ENCODE measurements around the gene UPP1. TPM values are rescaled to one million over a fixed set of nuclear protein-coding genes. Genes with fewer than 3 reads are reported as not detected.
A peak's percentile ranks its signal among the peaks of the same experiment; 100 is the strongest.
"Not testable (repeated sequence)": the region's sequence is repeated elsewhere in the genome, so short reads cannot be mapped to it uniquely, and the experiment has no call there.

The UPP1 gene
- polyA plus RNA-seq (2013, experiment 1 of 2; ENCODE audit: insufficient read length): 33.2 TPM
- polyA plus RNA-seq (2013, experiment 2 of 2; ENCODE audit: insufficient read length): 36.4 TPM

DNA sequence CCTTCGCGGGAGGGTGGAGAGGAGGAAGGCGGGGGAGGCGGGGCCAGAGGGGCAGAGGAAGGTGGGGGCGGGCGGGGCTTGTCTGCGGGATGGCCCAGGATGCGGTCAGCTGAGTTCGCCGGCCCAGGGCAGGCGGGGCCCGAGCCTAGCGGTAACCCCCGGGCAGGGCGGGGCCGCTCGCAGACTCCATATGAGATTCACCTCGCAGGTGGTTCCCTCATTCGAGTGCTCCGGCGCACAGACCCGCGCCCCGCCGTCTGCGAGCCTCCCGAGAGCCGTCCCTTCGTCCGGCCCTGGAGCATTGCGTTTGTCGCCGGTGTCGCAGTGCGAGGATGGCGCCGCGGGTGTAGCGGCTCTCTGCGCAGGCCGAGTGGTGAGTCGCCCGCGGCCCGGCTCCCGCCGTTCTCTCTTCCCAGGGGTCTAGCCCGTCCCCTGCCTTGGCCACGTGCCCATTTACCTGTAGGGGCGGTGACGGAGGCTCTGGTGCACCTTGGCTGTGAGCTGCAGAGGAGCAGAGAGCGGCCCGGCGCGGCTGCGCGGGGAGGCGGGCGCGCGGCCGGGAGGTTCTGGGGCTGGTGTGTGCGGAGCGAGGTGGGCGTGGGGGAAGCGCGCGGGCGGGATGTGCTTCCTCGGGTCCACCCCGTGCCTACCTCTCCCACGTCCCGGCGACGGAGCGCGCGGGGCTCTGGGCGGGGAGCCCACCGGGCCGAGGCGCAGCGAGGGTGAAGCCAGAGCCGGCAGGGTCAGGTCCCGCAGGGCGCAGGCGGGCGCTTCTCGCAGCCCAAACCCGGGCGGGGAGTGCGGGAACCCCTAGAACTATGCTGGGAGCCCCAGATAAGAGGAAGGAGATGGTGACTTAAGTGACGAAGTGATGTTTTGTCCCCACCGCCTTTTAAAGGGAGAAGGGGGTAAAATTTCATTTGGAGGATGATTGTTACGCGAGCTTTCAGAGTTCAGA lies at the start of gene UPP1:
UPP1 (plus strand) TSS at position 220 of the 958 bp plus-strand sequence. CDS start 5,519 bp downstream, outside the sequence.
- no peak for DNase-seq

DNA sequence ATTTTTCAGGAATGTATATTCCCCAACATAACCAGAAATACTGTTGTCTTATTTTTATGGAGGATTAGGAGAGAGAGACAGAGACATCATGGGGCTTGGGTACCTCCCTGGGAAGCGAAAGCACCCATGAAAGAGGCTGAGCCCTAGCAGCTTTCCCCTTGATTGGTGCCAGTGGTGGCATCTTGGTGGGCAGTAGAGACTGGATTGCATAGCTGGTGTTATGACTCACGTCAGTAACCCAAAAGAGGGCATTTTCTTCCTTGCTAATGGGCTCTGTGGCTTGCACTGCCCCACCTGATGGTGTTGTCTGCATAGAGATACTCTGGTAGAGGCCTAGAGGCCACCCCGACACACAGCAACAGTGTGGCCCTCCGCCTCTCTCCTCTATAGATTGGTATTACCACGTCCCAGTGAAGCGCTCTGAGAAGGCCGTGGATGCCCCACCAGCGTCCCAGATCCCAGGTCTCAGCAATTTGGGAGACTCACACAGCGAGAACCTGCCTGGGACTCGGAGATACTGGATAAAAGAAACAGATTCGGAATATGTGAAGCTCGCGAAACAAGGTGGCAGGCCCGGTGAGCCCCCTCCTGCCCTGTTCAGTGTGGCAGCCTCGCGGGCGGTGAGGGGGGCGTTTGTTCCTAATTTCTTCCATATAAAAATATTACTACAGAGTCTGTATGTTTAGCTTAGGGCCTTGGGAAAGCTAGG lies 48.0 kb upstream of the UPP1 start:
- peak; percentile 17 for DNase-seq

DNA sequence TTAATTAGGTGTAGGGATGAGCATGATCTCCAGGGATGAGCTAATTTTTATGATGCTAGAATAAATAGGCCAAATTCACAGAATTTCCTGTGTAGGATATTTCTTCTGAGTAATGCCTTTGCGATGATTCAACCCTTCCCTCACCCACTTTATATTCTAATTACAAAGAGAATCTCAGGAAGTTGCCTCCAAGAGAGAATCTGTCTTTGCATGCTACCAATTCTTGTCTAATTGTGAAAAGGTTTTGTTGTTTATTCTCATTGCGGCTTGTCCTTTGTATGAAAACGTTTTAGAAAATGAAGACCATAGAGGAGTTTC lies 47.5 kb upstream of the UPP1 start:
- peak; percentile 79 for DNase-seq

DNA sequence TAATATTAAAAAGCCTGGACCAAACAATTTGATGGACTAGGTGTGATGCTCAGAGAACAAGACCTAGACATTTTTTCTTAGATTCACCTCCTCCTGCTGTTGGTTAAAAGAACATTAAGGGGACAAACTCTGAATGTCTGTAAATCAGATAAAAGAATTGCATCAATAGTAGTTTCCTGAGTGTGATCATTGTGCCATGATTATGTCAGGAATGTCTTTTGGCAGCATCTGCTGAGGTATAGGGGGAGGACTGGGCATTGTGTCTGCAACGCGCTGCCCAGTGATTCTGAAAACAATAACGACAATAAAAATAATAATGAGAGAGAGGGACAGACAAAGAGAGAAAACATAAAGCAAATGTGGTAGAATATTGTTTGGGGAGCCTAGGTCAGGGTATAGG lies 46.8 kb upstream of the UPP1 start:
- peak; percentile 29 for DNase-seq

DNA sequence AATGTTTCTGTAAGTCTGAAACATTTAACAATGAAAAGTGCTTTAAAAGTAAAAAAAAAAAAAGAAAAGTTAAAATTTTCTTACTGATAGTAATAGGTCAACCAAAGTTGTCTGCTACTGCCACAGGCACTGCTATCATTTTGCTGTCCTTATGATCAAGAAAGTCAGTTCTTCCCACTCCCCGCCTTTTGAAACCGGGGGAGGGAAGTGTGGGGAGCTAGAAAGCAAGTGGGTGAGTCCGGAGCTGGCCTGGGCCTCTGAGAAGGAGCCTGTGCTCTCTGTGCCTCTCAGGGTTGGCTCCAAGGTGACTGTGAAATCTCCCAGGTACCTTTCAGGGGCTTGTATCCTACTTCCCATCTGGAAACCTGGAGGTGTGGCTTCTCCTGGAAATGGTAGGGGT lies 46.4 kb upstream of the UPP1 start:
- DNase-seq: no peak

DNA sequence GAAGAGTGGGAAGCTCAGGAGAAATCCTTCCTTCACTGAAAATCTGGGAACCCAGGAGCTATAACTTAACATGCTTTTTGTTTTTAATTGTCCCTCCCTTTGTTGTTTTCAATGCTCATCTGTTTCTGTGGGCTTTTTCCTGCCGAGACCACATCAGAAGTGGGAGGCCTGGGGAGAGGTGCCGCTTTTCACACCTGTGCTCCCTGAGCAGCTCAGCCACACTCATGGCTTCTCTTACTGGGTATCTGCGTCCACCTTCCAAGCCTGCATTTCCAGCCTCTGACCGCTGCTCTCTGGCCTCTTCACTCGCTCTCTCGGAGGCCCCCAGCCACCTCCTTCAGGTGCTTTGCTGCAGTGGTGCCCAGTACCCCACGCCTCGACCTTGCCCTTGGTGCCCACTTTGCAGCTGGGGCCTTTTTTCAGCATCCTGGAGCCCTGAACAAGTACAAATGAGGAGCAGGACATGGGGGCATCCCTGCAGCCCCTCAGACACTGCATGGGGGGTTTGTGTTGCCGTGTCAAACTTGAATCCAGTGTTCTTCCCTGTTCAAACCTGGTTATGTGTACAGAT lies 43.8 kb upstream of the UPP1 start:
- no peak for DNase-seq

DNA sequence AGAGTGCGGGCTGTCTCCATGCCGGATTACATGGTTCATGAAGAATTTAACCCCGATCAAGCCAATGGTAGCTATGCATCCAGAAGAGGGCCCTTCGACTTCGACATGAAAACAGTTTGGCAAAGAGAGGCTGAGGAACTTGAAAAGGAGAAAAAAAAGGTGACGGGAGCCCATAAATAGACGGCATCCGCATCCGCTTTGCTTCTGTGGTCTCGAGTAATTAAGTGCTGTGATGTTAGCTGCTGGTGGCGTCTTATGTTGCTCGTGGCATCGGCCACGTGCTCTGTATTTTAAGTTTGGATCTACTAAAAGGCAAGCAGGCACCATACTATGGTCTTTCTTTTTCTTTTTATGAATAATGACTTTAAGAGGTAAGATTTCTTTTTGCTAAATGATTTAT lies 42.6 kb upstream of the UPP1 start:
- no peak for DNase-seq

DNA sequence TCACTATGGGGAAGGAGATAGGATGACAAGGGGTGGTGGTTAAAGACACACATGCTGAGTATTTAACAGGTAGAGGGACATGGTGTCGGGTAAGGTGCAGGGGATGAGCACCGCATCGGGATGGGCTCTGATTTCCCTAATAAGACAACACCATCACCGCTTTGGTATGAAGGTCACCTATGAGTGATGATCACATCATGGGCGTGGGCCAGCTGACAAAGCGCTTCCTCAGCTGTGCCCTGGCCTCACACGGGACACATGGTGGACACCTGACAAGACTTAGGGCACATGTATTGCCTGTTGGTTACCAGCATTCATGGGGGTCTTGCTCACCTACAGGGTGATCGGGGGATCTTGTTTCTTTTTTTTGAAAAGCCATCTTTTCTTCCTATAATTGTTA lies 41.0 kb upstream of the UPP1 start:
- DNase-seq: no peak

DNA sequence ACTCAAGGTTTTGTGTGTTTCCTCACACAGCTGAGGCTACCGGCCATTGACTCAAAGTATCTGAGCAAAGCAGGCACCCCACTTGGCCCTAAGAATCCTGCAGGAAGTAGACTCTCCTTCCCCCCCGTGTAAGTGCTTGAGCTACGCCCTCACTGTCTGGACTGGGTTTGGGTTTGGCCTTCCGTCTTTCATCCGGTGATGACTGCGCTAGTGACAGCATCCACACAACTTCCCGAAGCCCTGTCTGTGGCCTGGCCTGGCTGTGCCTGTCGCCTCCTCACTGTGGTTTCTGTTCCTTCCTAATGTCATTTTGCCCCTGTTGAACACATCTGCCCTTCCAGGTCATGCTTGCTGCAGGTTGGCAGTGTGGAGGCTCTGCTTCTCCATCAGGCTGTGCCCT lies 39.2 kb upstream of the UPP1 start:
- no peak for DNase-seq

DNA sequence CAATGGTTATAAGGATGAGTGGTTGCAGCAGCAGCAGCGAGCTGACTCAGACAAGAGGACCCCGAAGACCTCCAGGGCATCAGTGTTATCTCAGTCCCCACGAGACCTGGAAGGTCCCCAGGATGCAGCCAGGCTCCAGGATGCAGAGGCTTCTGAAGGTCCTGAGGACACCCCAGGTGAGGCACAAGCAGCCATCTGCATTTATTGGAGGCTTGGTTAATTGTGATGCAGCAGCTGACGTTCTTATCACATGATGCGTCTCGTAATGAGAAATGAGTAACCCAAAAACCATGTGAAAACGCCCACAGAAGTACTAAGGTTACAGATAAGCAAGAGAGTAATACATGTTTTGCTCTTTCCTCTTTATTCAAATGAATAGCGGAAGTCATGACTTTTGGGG lies 36.3 kb upstream of the UPP1 start:
- peak; percentile 4 for DNase-seq

DNA sequence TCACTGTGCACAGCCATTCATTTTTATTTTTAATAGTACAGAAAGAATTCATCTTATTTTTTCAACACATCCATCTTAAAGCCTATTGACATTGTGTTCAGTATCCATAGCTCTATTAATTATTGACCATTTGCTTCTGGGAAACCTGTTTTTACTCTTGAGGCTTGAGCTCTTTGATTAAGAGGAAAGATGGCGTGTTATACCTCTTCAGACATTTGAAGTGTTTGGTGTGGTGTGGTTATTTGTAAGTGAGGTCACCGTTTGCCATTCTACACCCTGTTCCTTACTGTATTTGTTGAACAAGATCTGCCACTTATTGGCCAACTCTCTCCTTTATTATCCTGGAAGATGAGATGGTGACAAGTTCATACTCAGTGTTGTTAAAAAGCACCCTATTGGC lies 35.3 kb upstream of the UPP1 start:
- no peak for DNase-seq

DNA sequence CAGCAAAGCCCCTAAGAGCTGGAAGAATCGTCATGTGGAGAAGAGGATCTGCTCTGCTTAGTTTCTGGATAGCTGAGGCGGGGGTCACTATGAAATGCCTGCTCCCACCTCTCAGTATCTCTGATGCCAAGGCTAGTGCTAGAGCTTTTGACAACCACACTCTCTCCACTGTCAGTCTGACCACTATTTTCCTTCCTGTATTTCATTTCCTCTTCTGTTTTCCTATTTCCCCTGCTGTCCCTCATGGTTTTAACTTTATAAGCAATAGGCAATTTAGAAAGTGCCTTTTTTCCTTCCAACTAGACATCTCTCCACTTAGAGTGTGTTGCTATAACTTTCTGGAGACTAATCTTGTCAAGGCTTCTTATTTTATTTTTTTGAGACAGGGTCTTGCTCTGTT lies 30.1 kb upstream of the UPP1 start:
- no peak for DNase-seq

DNA sequence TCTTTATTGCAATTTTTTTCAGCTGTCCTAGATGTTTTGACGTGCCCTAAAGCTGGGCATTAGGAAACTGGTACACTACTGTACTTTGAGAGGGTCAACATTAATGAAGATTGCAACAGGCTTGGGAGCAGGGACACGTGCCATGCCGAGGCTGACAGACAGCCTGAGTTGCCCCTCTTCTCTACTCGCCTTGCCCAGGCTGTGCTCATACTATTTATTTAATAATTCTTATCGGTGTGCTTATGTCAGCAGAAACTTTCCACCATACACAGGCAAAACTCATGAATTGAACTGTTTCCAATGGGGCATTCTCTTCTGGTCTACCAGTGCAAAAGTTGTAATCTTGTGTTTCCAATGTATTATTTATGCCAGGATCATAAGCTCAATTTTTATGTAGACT lies 29.4 kb upstream of the UPP1 start:
- DNase-seq: no peak

DNA sequence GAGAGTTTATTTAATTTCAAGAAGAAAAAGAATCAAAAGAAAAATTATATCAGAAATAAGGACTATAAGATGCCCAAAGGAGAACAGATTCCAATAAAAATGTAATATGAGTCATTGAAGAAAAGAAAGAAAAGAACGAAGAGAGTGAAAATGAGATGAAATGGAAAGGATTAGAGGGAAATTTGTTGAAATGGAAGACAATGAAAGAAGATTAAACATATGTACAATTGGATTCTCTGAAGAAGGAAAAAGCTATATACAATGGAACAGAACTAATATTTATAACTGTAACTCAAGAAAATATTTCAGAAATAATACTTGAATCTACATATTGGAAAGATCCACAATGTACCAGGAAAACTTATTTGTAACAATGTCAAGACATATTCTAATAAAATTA lies 25.1 kb upstream of the UPP1 start:
- DNase-seq: no peak

DNA sequence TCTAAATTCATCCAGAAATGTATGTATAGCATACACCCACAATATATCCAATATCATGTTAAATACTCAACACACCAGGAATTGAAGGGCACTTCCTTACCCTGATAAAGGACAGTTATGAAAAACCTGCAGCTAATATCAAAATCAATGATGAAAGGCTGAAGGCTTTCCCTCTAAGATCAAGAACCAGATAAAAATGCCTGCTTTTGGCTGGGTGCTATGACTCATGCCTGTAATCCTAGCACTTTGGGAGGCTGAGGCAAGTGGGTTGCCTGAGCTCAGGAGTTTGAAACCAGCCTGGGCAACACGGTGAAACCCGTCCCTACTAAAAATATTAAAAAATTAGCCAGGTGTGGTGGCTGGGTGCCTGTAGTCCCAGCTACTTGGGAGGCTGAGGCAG lies 21.6 kb upstream of the UPP1 start:
- DNase-seq: no peak

DNA sequence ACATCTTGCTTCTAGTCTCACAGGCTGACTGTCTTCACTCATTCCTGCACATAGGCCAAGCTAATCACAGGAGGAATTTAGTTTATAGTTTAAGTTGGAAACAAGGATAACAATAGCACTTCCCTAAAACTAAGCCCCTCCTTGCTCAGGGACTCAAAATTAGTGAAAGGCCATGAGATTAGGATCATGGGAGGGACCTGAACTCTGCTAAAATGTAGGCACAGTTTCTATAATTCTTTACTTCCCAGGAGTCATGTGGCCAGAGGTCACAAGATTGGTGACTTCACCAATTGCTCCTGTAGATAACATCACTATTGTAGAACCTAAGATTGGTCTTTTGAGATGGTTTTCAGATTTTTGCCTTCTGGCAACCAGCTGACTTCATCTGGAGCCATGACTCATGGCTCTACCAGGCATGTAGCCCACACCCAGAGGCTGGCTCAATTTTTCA lies 14.8 kb upstream of the UPP1 start:
- no peak for DNase-seq

DNA sequence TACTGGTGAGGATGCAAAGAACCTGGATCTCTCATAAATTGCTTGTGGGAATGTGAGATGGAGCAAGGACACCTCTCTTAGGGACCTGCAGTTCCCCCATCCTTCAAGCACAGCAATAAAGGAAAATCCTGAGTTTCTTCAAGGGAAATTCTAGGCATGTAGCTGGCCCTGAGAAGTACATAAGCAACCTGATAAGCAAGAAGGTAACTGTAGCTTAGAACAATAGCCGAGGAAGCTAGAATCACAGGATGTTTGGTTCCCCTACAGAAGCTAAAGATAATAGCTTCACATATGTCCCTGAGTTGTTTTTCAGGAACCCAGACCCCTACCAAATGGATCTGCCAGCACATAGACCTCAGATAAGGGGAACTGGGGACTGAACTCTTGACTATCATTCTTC lies 11.6 kb upstream of the UPP1 start:
- DNase-seq: no peak

DNA sequence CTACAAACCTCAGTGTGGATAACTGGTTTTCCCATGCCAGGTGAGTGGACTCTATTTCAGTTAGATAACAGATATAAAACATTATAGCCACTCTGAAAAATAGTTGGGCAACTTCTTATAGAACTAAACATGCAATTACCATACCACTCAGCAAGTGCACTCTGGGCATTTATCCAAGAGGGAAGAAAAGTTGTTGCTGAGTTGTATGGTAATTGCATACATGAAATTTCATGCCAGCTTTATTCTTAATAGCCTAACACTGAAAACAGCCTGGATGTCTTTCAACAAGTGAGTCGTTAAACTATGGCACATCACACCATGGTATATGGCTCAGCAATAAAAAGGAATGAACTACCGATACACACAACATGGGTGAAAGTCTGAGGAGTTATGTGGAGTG lies 10.6 kb upstream of the UPP1 start:
- DNase-seq: no peak

DNA sequence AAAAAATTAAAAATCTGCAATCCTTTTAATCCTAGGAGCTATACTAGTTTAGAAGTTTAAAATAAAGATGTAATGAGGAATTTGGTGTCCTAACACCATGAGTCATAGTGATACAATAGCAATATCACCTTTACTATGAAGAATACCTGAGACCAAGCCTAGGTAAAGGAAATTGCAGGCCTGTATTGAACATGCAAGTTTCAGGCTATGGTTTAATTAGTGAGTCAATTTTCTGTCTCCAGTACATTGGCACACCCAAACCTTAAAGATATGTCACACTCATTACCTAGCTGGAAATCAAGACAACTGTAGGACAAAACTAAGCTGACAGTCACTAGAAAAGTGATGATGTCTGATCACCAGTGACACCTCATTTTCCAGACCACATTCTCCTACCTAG lies 6.7 kb upstream of the UPP1 start:
- DNase-seq: not testable (repeated sequence)

DNA sequence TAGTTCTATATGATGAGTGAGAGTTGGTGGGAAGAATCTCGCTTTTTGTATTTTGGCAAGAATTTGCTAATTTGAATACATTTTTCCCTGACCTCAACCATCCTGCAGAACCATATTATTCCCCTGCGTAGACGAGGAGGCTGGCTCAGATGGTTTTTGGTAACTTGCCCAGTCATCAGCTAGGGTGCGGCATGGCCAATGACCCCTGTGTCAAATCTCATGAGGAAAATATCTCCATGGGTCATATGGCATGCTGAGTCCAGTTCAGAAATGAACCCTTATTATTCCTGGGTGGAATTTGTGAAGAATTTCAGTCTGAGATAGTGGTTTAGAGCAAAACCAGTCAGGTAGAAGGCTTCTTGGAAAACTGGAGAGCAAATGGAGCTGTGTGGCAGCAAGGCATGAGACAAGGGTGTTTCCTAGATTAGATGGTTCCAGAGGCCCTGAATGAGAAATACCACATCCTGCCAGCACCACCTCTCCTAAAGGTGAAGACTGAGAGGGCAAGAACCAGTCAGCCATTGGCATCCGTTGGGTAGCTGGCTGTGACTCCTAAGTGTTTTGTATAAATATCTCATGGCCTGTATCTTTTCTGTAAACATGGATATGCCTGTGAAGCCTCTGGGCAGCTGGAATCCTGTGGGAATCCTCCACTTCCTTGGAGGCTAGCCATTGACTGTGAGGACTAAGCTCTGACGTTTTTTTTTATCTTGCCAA lies 5.8 kb upstream of the UPP1 start:
- DNase-seq: peak; percentile 63

DNA sequence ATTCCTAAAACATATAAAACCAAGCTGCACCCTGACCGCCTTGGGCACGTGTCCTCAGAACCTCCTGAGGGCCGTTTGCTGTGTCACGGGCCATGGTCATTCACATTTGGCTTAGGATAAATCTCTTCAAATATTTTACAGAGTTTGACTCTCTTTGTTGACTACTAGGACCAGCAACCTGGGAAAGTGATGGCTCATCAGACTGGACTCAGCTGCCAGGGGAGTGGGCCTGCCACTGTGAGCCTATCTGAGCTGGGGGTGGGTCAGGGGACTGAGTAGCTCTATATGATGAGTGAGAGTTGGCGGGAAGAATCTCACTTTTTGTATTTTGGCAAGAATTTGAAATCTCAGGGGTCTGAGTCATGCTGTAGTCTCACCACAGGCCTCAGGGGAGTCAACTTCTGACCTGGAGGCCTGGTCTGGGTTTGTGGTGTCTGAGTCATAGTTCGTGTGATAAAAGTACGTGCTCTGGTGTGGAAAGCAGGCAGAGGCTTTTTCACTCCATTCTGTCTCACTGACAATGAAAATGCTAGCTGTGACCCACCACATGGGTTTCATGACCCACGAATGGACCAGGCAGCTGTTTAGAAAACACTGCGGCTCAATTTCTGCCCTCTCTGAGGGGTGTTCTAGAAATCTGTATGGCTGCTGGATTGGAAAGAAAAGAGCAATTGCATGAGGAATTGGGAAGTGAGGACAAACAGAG lies 4.2 kb upstream of the UPP1 start:
- peak; percentile 99 for DNase-seq

DNA sequence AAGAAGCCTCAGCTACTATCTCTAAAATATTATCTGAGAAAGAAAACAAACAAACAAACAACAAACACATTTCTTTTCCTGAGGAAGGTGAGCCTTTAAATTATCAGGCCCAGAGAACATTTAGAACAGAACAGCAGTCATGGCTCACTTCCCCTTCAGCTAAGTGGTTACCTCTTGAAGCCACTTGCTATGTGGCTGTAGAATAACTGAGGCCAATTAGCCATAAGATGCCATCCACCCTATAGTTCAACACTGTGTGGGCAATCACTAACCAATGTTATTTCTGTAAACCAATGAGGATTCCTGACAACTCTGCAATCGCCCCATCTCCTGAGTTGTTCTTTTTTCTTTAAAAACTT lies 3.7 kb upstream of the UPP1 start:
- DNase-seq: no peak
